ENCODE data around the gene TSKU.

TSKU gene

DNA sequence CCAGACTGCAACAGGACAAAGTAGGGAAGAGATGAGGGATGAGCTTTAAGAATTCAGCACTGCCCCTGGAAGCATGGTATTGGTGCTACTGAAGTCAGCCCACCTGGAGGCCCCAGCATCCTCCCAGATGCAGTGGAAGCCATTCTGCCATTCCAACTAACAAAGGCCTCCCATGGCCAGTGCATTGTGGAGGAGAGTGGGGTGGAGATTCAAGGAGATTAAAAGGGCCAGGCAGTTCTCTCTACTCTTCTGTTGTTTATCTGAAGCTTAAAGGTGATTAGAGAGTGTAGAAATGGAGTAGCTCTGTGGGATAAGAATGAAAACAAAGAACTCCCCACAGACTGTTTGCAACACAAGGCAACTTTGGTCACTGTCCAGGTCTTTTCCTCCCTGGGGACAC lies 24.1 kb upstream of the TSKU start:
- in situ Hi-C loops (cut with HindIII; ENCODE audit: low pct_unique_long_range_greater_than_20kb, low sequenced_read_pairs), result no loop called here
- no peak for DNase-seq (ENCODE audit: low read depth in 1 of 2, low spot score in 1 of 2)

DNA sequence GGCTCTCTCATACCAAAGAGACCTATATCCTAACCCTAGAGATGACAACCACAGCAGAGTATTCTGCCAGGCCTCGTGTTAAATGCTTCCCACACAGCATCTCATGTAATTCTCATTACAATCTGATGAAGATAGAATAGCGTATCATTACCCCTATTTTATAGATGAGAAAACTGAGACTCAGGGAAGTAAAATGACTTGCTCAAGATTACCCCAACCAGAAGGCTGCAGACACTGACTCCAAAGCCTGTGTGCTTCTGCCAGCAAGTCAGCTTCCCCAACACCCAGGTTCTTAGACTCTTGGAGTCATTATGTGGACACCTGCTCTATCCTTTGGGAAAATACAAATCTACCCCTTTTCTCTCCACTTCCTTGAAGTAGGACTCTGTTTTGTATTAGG lies 23.6 kb upstream of the TSKU start:
- no peak for TF ChIP-seq JUND (IDR thresholded peaks at IDR 0.05; ENCODE audit: low read depth)
- DNase-seq (ENCODE audit: low read depth in 1 of 2, low spot score in 1 of 2), result no peak
- in situ Hi-C loops (cut with HindIII; ENCODE audit: low pct_unique_long_range_greater_than_20kb, low sequenced_read_pairs), result no loop called here

More for the DNA sequence above, 24.1 kb upstream of the TSKU start:
- TF ChIP-seq JUND (IDR thresholded peaks at IDR 0.05; ENCODE audit: low read depth), result no peak

- no peak for DNase-seq (ENCODE audit: low read depth in 1 of 2, low spot score in 1 of 2)
- in situ Hi-C loops (cut with HindIII; ENCODE audit: low pct_unique_long_range_greater_than_20kb, low sequenced_read_pairs), result no loop called here
- no peak for TF ChIP-seq JUND (IDR thresholded peaks at IDR 0.05; ENCODE audit: low read depth)
These were observed 22.9 kb upstream of the TSKU start for GRCh38 chr11:76760236-76760635.

DNA sequence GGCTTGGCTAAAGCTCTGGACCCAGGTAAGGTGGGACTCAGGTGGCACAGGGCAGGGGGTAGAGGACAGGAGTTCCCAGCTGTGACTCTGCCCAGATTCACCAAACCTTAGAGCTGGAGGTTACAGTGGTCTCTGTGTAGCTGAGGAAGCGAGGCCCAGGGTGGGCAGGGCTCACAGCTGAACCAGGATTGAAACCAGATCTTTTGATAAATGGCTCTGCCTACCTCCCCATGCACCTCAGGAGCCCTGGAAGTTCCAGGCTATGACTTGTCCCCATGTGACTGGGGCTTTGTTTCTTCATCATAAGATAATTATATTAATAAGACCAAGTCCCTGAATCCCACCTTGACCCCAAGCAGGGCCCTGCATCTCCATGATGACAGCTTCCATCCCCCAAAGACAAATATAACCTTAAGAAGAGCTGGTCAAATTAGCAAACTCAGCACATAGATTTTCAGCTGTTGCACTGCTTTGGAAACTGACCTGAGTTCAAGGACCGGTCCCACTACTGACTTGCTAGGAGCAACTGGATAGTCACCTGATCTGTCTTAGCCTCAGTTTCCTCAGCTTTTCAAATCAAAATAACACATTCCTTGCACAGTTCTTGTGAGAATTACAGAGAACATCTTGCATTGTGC lies 21.3 kb upstream of the TSKU start:
- in situ Hi-C loops (cut with HindIII; ENCODE audit: low pct_unique_long_range_greater_than_20kb, low sequenced_read_pairs), result no loop called here
- no peak for DNase-seq (ENCODE audit: low read depth in 1 of 2, low spot score in 1 of 2)
- no peak for TF ChIP-seq JUND (IDR thresholded peaks at IDR 0.05; ENCODE audit: low read depth)

- in situ Hi-C loops (cut with HindIII; ENCODE audit: low pct_unique_long_range_greater_than_20kb, low sequenced_read_pairs), result no loop called here
These were observed 20.8 kb upstream of the TSKU start for GRCh38 chr11:76762356-76762752.

GRCh38 chr11:76762867-76763572 lies 20.1 kb upstream of the TSKU start:
- in situ Hi-C loops (cut with HindIII; ENCODE audit: low pct_unique_long_range_greater_than_20kb, low sequenced_read_pairs), result no loop called here
- TF ChIP-seq JUND (IDR thresholded peaks at IDR 0.05; ENCODE audit: low read depth), result no peak
- DNase-seq (ENCODE audit: low read depth in 1 of 2, low spot score in 1 of 2), result no peak

More at GRCh38 chr11:76762356-76762752, 20.8 kb upstream of the TSKU start:
- TF ChIP-seq JUND (IDR thresholded peaks at IDR 0.05; ENCODE audit: low read depth), result no peak
- DNase-seq (ENCODE audit: low read depth in 1 of 2, low spot score in 1 of 2), result no peak

DNA sequence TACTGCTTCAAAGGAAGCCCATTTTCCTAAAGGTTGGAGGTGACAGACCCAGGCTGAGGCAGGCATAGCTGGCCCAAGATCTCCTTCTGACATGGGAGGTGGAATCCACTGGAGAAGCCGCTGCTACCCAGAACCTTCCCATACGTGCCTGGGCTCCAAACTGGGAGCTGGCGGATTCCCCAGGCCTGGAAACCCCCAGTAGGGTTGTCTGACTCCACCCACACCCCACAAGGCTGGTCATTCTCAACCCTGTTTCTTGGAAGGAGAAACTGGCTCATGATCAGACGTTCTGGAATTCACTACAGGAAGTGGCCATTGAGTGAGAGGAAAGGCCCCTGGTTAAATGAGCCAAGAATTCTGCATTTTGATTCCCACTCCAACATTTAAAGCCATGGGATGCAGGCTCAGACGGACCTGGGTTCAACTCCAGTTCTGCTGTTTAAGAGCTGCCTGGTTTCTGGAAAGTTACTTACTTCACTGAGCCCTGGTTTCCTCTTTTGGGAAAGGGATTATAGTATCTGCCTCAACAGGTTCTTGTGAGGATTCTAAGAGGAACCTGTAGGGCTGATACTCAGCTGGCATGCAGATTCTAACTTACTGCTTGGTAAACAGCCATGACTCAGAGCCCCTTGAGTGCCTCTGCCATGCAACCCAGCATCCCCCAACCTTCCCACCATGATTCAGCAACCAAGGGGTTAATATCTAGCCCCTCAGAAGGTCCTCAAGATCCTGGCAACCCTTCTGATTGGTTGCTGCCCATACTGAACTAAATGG lies 19.4 kb upstream of the TSKU start:
- TF ChIP-seq JUND (IDR thresholded peaks at IDR 0.05; ENCODE audit: low read depth), result no peak
- no peak for DNase-seq (ENCODE audit: low read depth in 1 of 2, low spot score in 1 of 2)
- in situ Hi-C loops (cut with HindIII; ENCODE audit: low pct_unique_long_range_greater_than_20kb, low sequenced_read_pairs), result no loop called here

GRCh38 chr11:76764941-76765665 lies 18.1 kb upstream of the TSKU start:
- DNase-seq (ENCODE audit: low read depth in 1 of 2, low spot score in 1 of 2), result no peak
- in situ Hi-C loops (cut with HindIII; ENCODE audit: low pct_unique_long_range_greater_than_20kb, low sequenced_read_pairs), result no loop called here
- TF ChIP-seq JUND (IDR thresholded peaks at IDR 0.05; ENCODE audit: low read depth), result no peak

DNA sequence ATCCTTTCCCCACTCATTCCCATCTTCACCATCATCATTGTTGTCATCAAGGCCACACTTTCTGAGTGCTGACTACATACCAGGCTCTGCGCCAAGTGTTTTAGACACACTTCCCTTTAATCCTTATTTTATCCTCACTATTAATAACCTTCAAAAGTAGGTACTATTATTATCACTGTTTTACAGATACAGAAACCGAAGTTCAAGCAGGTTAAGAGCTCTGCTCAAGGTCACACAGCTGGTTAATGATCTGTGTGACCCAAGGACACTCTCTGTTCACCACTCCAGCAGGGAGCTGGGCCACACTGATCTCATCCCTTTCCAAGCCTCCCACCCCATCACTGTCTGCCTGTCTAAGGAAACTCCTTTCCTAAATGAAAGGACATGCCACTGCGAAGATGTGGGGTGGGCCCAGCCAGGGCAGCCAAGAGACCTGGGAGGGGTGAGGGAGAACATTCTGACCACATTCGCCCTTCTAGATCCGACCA lies 17.2 kb upstream of the TSKU start:
- in situ Hi-C loops (cut with HindIII; ENCODE audit: low pct_unique_long_range_greater_than_20kb, low sequenced_read_pairs), result no loop called here
- no peak for TF ChIP-seq JUND (IDR thresholded peaks at IDR 0.05; ENCODE audit: low read depth)
- DNase-seq (ENCODE audit: low read depth in 1 of 2, low spot score in 1 of 2), result no peak

DNA sequence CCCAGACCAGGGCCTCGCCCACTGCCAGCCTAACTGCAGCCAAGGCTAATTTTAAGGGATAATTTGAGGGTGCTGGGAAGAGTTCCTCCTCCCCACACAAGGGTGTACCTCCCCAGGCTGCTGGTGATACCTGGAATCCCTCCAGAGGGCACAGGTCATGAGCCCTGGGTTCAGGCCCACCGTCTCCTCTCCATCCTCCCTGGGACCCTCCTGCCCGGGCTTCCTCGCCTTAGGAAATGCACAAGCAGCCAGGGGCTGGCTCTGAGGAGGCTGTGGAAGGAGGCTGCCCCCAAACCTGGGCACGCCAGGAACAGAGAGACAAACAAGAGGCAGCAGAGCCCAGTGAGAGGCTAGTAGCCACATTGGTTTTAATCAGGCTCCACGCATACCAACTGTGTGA lies 16.6 kb upstream of the TSKU start:
- DNase-seq (ENCODE audit: low read depth in 1 of 2, low spot score in 1 of 2), result no peak
- in situ Hi-C loops (cut with HindIII; ENCODE audit: low pct_unique_long_range_greater_than_20kb, low sequenced_read_pairs), result no loop called here
- TF ChIP-seq JUND (IDR thresholded peaks at IDR 0.05; ENCODE audit: low read depth), result no peak

- DNase-seq (ENCODE audit: low read depth in 1 of 2, low spot score in 1 of 2), result no peak
- in situ Hi-C loops (cut with HindIII; ENCODE audit: low pct_unique_long_range_greater_than_20kb, low sequenced_read_pairs), result no loop called here
These were observed 15.5 kb upstream of the TSKU start for GRCh38 chr11:76767659-76768058.

More at GRCh38 chr11:76767659-76768058, 15.5 kb upstream of the TSKU start:
- TF ChIP-seq JUND (IDR thresholded peaks at IDR 0.05; ENCODE audit: low read depth), result no peak

All from T47D (cell line).